Tibial nerve (tissue), 4 donors: ENCODE results near the gene AVEN. TPM values are rescaled to one million over a fixed set of nuclear protein-coding genes. Genes with fewer than 3 reads are reported as not detected.

Source experiments
- DNase-seq, 2 donors: peaks; one replicate each; pipeline ENCODE4 v3.0.0-alpha.2; 2019; ENCODE audit warnings: low spot score in 2 of 2
- H3K27ac ChIP-seq, 4 donors: fragments of 200-600 bp; sonication (generic) in 3 of 4; one replicate each; pipeline ENCODE4 v1.5.1; 2017 to 2019; ENCODE audit warnings: mild to moderate bottlenecking in 1 of 4
- H3K27me3 ChIP-seq, 2 donors: fragments of 200-600 bp; sonication (generic) in 1 of 2; one replicate each; pipeline versions ENCODE4 v1.5.1 to v1.6.0; 2017 to 2019
- H3K36me3 ChIP-seq, 3 donors: fragments of 200-600 bp; sonication (generic); one replicate each; pipeline ENCODE4 v1.5.1; 2018 to 2019
- H3K4me1 ChIP-seq, 4 donors: fragments of 200-600 bp; sonication (generic) in 3 of 4; one replicate each; pipeline ENCODE4 v1.5.1; 2017 to 2019
- H3K4me3 ChIP-seq, 4 donors: fragments of 200-600 bp; sonication (generic) in 3 of 4; one replicate each; pipeline ENCODE4 v1.5.1; 2017 to 2019; ENCODE audit warnings: mild to moderate bottlenecking in 1 of 4, moderate library complexity in 1 of 4
- H3K9me3 ChIP-seq, 4 donors: fragments of 200-600 bp; sonication (generic) in 3 of 4; one replicate each; pipeline ENCODE4 v1.5.1; 2017 to 2019
- CTCF ChIP-seq, 5 experiments: fragments of 200-600 bp in 3 of 5; fragments of 450-650 bp in 2 of 5; sonication (generic) in 3 of 5; IDR thresholded peaks; one replicate each; pipeline ENCODE4 v1.5.1; 2016 to 2019; ENCODE audit warnings: antibody characterized with exemption in 5 of 5, mild to moderate bottlenecking in 3 of 5, moderate library complexity in 2 of 5
- EP300 ChIP-seq, 2 donors: sonication (generic); formaldehyde crosslinking; IDR thresholded peaks; one replicate each; pipeline ENCODE4 v1.6.1; 2017; ENCODE audit warnings: antibody characterized with exemption in 2 of 2, mild to moderate bottlenecking in 1 of 2
- POLR2A ChIP-seq, 2 donors: fragments of 450-650 bp; IDR thresholded peaks; one replicate each; pipeline ENCODE4 v1.6.1; 2017; ENCODE audit warnings: antibody characterized with exemption in 2 of 2, mild to moderate bottlenecking in 2 of 2, moderate library complexity in 2 of 2
- WGBS, 2 donors: methylation state at CpG; one replicate each; pipeline ENCODE4 v1.1.5; 2018; 5-methylcytosine and 5-hydroxymethylcytosine counted together
- total RNA-seq, 4 donors: library from RNA; depleted of rRNA; stranded (reverse); fragments of >200 nt; gene quantifications; one replicate each; pipeline ENCODE4 v1.1.0, GENCODE V29; 2016

Gene AVEN
- total RNA-seq, 4 donors from 2014 or later, result 14.9 to 34.8 (median 25.5) TPM

- WGBS, 2 donors, result 89 to 100% methylated on average over 2 of the region's 2 CpGs
- no peak for DNase-seq
- no peak overlapping the region for H3K4me3 ChIP-seq
- TF ChIP-seq EP300 (IDR thresholded peaks at IDR 0.05) (no peak), POLR2A (IDR thresholded peaks at IDR 0.05) (no peak), CTCF (IDR thresholded peaks at IDR 0.05) (no peak)
- H3K36me3 ChIP-seq, result no peaks in the 10 kb centered on the region
- H3K9me3 ChIP-seq, result no peaks in the 10 kb centered on the region
- H3K4me1 ChIP-seq, result no peaks in the 10 kb centered on the region
- H3K27ac ChIP-seq, result no peak overlapping the region
- H3K27me3 ChIP-seq, result no peaks in the 10 kb centered on the region
Measured at GRCh38 chr15:33846142-33846541, 192.9 kb downstream of the AVEN start.

- no peak for TF ChIP-seq POLR2A (IDR thresholded peaks at IDR 0.05)
- no peak for TF ChIP-seq CTCF (IDR thresholded peaks at IDR 0.05)
- no peak for TF ChIP-seq EP300 (IDR thresholded peaks at IDR 0.05)
- Histone ChIP-seq H3K9me3 (no peaks in the 10 kb centered on the region), H3K4me3 (no peak overlapping the region), H3K4me1 (no peaks in the 10 kb centered on the region), H3K27ac (no peak overlapping the region), H3K27me3 (no peaks in the 10 kb centered on the region), H3K36me3 (no peaks in the 10 kb centered on the region)
- WGBS, 2 donors, result 92 to 93% methylated on average over 4 of the region's 4 CpGs
- DNase-seq, result no peak
Measured at GRCh38 chr15:33844597-33844996, 194.4 kb downstream of the AVEN start.

GRCh38 chr15:33844186-33844585, 194.8 kb downstream of the AVEN start:
- Histone ChIP-seq H3K9me3 (no peaks in the 10 kb centered on the region), H3K27me3 (no peaks in the 10 kb centered on the region), H3K4me3 (no peak overlapping the region), H3K27ac (no peak overlapping the region), H3K4me1 (no peaks in the 10 kb centered on the region), H3K36me3 (no peaks in the 10 kb centered on the region)
- DNase-seq, result no peak
- WGBS, 2 donors, result 78 to 83% methylated on average over 4 of the region's 4 CpGs
- TF ChIP-seq EP300 (IDR thresholded peaks at IDR 0.05) (no peak), CTCF (IDR thresholded peaks at IDR 0.05) (no peak), POLR2A (IDR thresholded peaks at IDR 0.05) (no peak)

GRCh38 chr15:33840615-33841014, 198.4 kb downstream of the AVEN start:
- WGBS, 2 donors, result 88 to 90% methylated on average over 3 of the region's 3 CpGs
- no peaks in the 10 kb centered on the region for H3K27me3 ChIP-seq
- DNase-seq, result no peak
- TF ChIP-seq CTCF (IDR thresholded peaks at IDR 0.05), result no peak
- TF ChIP-seq EP300 (IDR thresholded peaks at IDR 0.05), result no peak
- no peak for TF ChIP-seq POLR2A (IDR thresholded peaks at IDR 0.05)
- no peaks in the 10 kb centered on the region for H3K4me1 ChIP-seq
- H3K36me3 ChIP-seq, result no peaks in the 10 kb centered on the region
- H3K27ac ChIP-seq, result no peak overlapping the region
- H3K4me3 ChIP-seq, result no peak overlapping the region
- no peaks in the 10 kb centered on the region for H3K9me3 ChIP-seq

GRCh38 chr15:33839540-33839939, 199.5 kb downstream of the AVEN start:
- WGBS, 2 donors, result 86 to 95% methylated on average over 2 of the region's 2 CpGs
- no peak overlapping the region for H3K4me3 ChIP-seq
- H3K27ac ChIP-seq, result no peak overlapping the region
- no peak for DNase-seq
- no peaks in the 10 kb centered on the region for H3K27me3 ChIP-seq
- no peaks in the 10 kb centered on the region for H3K36me3 ChIP-seq
- no peaks in the 10 kb centered on the region for H3K9me3 ChIP-seq
- no peaks in the 10 kb centered on the region for H3K4me1 ChIP-seq
- TF ChIP-seq POLR2A (IDR thresholded peaks at IDR 0.05) (no peak), CTCF (IDR thresholded peaks at IDR 0.05) (no peak), EP300 (IDR thresholded peaks at IDR 0.05) (no peak)
